Fibroblast of skin of back (primary cell): ENCODE data around the gene PC.
"Not testable (repeated sequence)": the region's sequence is repeated elsewhere in the genome, so short reads cannot be mapped to it uniquely, and the experiment has no call there.

ENCODE experiments used
- DNase-seq: peaks from one replicate; pipeline ENCODE4 v3.0.0-alpha.2; 2013

PC gene

GRCh38 chr11:66835768-66836405 is 122.3 kb downstream of the PC start:
- DNase-seq = peak; percentile 49

GRCh38 chr11:66834943-66835342 is 123.2 kb downstream of the PC start:
- no peak for DNase-seq

- DNase-seq = no peak
Observed at GRCh38 chr11:66834539-66834845, 123.7 kb downstream of the PC start.

- DNase-seq = not testable (repeated sequence)
Observed at GRCh38 chr11:66824573-66824972, 133.6 kb downstream of the PC start.

GRCh38 chr11:66823700-66824099 is 134.5 kb downstream of the PC start:
- no peak for DNase-seq

GRCh38 chr11:66820901-66821300 is 137.3 kb downstream of the PC start:
- no peak for DNase-seq

- DNase-seq = no peak
Observed at GRCh38 chr11:66820381-66820780, 137.8 kb downstream of the PC start.

GRCh38 chr11:66818231-66818955 is 139.8 kb downstream of the PC start:
- no peak for DNase-seq

- DNase-seq = no peak
Observed at GRCh38 chr11:66815646-66816045, 142.5 kb downstream of the PC start.

- no peak for DNase-seq
Observed at GRCh38 chr11:66814678-66815077, 143.5 kb downstream of the PC start.

- no peak for DNase-seq
Observed at GRCh38 chr11:66810576-66811185, 147.5 kb downstream of the PC start.

GRCh38 chr11:66809592-66809991 is 148.6 kb downstream of the PC start:
- no peak for DNase-seq

GRCh38 chr11:66800720-66801428 is 157.3 kb downstream of the PC start:
- DNase-seq = no peak

- DNase-seq = not testable (repeated sequence)
Observed at GRCh38 chr11:66799815-66800214, 158.4 kb downstream of the PC start.
